OCI-LY7 (cell line): Measurements from ENCODE around the gene CXCR5.

Experiments used
- EZH2phosphoT487 ChIP-seq: fragments of 200-600 bp; sonication (generic); IDR thresholded peaks from 2 replicates; pipeline ENCODE4 v1.6.1; 2018; ENCODE audit warnings: low read depth, borderline replicate concordance, mild to moderate bottlenecking, mixed run types, antibody characterized with exemption, low read length, moderate library complexity, mixed read lengths
- TF ChIP-seq, protein P1 (sequence below): fragments of 200-600 bp; sonication (generic); conservative IDR thresholded peaks from 2 replicates; pipeline ENCODE4 v1.5.1; 2014; ENCODE audit warnings: mild to moderate bottlenecking, antibody characterized with exemption, low read length, moderate library complexity, mixed read lengths

GRCh38 chr11:118921929-118922744 lies 38.4 kb downstream of the CXCR5 start:
- TF ChIP-seq, protein P1, sequence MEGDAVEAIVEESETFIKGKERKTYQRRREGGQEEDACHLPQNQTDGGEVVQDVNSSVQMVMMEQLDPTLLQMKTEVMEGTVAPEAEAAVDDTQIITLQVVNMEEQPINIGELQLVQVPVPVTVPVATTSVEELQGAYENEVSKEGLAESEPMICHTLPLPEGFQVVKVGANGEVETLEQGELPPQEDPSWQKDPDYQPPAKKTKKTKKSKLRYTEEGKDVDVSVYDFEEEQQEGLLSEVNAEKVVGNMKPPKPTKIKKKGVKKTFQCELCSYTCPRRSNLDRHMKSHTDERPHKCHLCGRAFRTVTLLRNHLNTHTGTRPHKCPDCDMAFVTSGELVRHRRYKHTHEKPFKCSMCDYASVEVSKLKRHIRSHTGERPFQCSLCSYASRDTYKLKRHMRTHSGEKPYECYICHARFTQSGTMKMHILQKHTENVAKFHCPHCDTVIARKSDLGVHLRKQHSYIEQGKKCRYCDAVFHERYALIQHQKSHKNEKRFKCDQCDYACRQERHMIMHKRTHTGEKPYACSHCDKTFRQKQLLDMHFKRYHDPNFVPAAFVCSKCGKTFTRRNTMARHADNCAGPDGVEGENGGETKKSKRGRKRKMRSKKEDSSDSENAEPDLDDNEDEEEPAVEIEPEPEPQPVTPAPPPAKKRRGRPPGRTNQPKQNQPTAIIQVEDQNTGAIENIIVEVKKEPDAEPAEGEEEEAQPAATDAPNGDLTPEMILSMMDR: no peak
- no peak for TF ChIP-seq EZH2phosphoT487
